ENCODE measurements around the gene RASEF.
"Not testable (repeated sequence)": the region's sequence is repeated elsewhere in the genome, so short reads cannot be mapped to it uniquely, and the experiment has no call there.

- TF ChIP-seq CTCF (IDR thresholded peaks at IDR 0.05); EZH2 (IDR thresholded peaks at IDR 0.05; ENCODE audit: borderline replicate concordance, insufficient read depth, low read depth, low read length, poor library complexity, severe bottlenecking): not testable (repeated sequence)
These were observed 128.9 kb downstream of the RASEF start for GRCh38 chr9:82934025-82934424.
